Body of pancreas (tissue), 4 donors: ENCODE measurements around the gene G6PC1.

Source experiments
- POLR2A ChIP-seq, 3 donors: fragments of 450-650 bp; IDR thresholded peaks; one replicate each; pipeline ENCODE4 v1.6.1; 2016; ENCODE audit warnings: antibody characterized with exemption in 3 of 3, mild to moderate bottlenecking in 2 of 3
- TF ChIP-seq, protein P1 (sequence below), 7 experiments: fragments of 450-650 bp in 4 of 7; fragments of 200-600 bp in 3 of 7; sonication (generic) in 3 of 7; IDR thresholded peaks; one replicate each; pipeline ENCODE4 v1.5.1; 2016 to 2019; ENCODE audit warnings: antibody characterized with exemption in 7 of 7

DNA sequence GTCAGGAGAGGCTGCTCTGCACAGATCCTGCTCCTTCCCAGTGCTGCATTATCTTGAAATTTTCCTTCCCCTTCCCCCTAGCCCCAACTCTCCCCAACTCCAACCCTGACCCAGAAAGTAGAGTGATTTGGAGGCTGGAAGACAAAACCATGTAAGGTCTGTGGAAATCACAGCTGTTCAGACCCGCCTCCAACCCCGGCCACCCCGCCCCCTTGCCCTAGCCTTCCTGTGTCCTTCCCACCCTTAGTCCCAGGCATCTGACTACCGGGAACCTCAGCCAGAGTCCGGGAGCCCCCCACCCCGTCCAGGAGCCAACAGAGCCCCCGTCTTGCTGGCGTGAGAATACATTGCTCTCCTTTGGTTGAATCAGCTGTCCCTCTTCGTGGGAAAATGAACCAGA lies 49.6 kb upstream of the G6PC1 start, which contains the start of gene AOC3:
- TF ChIP-seq, protein P1, sequence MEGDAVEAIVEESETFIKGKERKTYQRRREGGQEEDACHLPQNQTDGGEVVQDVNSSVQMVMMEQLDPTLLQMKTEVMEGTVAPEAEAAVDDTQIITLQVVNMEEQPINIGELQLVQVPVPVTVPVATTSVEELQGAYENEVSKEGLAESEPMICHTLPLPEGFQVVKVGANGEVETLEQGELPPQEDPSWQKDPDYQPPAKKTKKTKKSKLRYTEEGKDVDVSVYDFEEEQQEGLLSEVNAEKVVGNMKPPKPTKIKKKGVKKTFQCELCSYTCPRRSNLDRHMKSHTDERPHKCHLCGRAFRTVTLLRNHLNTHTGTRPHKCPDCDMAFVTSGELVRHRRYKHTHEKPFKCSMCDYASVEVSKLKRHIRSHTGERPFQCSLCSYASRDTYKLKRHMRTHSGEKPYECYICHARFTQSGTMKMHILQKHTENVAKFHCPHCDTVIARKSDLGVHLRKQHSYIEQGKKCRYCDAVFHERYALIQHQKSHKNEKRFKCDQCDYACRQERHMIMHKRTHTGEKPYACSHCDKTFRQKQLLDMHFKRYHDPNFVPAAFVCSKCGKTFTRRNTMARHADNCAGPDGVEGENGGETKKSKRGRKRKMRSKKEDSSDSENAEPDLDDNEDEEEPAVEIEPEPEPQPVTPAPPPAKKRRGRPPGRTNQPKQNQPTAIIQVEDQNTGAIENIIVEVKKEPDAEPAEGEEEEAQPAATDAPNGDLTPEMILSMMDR (IDR thresholded peaks at IDR 0.05) = no peak
- TF ChIP-seq POLR2A (IDR thresholded peaks at IDR 0.05) = no peak
